Measurements from ENCODE around the gene RADX.
A peak's percentile ranks its signal among the peaks of the same experiment; 100 is the strongest.
"Not testable (repeated sequence)": the region's sequence is repeated elsewhere in the genome, so short reads cannot be mapped to it uniquely, and the experiment has no call there.

The RADX gene, protein sequence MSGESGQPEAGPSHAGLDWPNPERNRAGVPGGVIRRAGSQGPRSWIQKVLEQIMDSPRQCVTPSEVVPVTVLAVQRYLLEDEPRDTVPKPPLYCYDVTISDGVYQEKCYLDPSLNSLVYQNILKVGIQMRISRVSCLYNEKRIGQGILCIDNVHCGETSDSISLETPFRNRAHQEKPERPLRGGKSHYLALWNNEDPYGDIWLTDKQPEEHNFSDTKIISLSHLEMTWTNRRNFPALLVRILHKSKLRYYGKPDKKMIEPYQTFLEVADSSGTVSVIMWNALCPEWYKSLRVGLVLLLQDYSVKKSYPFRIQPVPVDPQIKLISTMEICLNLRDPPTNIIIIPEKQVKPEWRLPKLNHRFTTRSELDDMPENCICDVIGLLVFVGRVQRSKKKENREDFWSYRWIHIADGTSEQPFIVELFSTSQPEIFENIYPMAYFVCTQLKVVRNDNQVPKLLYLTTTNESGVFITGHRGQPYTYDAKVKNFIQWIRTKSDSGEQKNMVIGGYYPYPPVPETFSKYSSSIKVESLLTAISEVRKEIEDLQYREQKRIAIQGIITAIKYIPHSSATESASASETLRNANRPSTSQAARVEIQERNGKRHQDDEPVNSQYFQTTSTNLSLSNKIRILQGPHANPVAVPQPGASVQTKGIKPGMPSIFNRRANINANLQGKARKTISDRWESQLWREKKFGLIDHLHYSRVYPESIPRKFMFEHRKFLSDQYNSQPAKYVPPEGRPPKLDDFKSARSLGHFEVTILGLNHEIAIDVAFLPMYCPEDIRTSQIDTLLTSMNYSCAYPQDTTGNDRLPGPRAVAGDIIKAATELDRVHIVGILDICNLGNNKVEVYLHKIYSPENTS

DNA sequence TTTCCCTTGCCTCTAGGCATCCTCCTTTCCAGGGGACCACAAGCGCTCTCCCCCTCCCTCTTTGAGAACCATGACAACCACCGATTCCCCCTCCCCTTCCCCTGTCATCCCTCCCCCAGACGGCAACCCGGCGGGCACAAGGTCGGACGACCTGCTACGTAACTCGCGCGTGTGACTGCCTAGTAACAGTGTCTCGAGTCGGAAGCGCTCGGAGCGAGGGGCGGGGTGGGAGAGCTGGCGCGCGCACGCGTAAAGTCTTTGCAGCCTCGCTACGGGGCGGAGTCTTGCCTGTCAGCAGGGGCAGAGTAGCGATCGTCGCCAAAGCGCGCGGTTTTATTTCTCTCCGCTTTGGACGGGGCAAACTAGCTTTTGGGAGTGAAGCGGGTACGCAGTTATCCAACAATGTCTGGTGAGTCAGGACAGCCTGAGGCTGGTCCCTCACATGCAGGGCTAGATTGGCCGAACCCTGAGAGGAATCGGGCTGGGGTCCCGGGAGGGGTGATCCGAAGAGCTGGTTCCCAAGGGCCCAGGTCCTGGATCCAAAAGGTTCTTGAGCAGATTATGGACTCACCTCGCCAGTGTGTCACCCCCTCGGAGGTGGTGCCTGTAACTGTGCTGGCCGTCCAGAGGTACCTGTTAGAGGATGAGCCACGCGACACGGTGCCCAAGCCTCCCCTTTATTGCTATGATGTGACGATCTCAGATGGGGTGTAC lies at the start of gene RADX:
RADX (plus strand) TSS at position 300 of the 714 bp plus-strand sequence; CDS start at position 403, 103 bp downstream.
- DNase-seq (ENCODE audit: low read depth), result peak; percentile 8

DNA sequence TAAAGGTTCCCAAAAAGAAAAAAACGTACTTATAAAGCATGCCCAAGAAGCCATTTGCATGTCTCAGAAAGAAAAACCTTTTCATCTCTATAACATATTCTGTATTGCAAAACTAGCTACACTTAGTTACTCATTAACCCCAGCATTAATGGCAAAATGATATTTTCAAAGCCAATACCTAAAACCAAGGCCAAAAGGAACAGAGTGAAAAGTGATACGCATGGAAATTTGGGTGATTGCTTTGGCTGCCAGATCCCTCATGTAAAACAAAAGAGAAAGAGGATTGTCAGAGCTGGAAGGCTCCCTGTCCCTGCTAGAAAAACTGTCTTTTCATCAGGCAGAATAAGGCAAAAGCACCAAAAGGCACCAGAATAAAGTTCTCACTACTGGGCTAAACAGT lies 46.8 kb upstream of the RADX start:
- DNase-seq (ENCODE audit: low read depth), result no peak

DNA sequence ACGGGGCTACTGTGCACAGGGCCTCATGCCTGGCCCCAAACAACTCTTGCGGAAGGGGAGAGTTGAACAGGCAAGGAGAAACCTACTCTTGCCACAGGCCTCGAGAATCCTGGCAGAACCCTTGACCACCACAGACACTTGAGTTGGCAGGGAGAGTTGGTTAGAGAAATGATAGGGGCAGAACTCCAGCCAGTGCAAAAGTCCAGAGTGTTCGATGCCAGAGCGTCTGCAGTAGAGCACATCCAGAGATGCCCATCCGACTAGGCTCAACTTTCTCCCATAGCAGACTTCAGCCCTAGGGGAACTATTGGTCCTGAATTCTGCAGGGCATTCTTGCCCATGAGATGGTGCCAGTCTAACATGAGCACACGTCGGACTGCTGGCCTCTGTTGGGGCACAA lies 45.4 kb upstream of the RADX start:
- DNase-seq (ENCODE audit: low read depth), result no peak

DNA sequence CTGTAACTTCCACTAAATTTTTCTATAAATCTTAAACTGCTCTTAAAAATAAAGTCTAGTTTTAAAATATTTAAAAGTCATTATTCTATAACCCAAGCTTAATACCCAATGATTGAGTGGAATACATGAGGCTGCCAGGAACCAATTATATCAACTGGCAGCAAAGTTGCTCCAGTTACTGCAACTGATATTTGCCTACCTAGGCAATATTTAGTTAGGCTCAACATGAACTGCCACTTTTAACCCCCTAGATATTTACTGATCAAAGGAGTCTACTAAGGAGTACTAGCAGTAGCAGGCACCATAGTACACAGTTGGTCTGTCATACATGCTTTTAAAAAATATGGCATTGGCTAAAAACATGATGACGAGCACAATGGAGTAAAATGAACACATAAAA lies 29.9 kb upstream of the RADX start:
- DNase-seq (ENCODE audit: low read depth), result no peak

DNA sequence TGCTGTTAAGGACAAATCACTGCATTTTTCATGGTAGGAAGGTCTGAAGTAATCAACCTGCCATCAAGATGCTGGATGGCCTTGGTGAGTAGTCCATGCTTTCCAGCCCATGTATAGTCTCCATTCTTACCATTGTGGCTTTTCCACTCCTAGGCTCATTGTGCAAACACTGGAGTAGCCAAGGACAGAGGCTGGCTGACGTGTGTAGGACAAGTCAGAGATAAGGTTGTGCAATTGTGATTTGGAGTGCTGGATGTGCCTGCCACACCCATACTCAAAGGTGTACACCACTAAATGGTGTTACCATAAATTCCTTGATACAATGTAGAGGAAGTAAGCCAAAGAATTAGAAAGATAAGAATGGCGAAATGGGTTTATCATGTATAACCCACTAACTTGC lies 26.3 kb upstream of the RADX start:
- no peak for DNase-seq (ENCODE audit: low read depth)

DNA sequence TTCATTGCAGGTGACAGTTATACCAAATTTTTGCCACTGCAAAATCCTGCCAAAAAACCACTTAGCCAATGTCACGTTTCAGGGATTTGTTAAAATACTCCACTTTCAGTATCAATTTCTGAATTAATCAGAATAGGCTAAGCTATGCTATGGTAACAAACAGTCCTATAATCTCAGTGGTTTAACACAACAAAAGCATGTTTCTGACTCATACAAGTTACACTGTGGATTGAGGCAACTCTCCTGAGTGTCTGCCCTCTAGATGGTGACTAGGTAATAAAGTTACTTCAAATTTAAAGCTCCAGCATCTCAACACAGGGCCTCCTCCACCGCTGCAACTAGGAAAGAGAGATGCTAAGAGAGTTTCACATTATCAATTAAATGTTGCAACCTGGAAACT lies 23.0 kb upstream of the RADX start:
- no peak for DNase-seq (ENCODE audit: low read depth)

DNA sequence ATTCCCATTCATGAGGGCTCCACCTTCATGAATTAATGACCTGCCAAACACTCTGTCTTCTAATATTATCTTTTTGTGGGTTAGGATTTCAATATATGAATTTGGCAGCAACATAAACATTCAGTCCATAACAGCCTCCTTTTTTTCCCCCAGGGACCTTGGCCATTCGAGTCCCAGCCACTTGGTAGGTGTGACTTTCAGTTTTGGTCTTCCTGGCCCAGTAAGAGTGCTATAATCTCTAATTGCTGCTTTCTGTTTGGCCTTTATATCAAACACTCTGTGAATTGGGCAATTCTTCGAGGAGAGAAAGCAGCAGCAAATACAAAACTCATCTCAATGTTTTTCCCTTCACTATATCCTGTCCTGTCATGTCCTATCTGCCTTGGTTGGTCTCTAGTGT lies 12.4 kb upstream of the RADX start:
- no peak for DNase-seq (ENCODE audit: low read depth)

DNA sequence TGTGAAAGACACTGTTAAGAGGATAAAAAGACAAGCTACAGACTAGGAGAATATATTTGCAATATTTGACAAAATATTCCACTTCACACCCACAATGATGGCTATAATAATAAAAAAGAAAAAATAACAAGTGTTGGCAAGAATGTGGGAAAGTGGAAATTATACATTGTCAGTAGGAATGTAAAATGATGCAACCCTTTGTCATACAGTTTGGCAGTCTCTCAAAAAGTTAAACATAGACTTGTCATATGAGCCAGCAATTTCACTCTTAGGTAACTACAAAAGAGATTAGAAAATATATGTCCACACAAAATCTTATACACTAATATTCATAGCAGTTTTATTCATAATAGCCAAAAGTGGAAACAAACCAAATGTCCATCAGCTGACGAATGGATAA lies 5.2 kb upstream of the RADX start:
- no peak for DNase-seq (ENCODE audit: low read depth)

DNA sequence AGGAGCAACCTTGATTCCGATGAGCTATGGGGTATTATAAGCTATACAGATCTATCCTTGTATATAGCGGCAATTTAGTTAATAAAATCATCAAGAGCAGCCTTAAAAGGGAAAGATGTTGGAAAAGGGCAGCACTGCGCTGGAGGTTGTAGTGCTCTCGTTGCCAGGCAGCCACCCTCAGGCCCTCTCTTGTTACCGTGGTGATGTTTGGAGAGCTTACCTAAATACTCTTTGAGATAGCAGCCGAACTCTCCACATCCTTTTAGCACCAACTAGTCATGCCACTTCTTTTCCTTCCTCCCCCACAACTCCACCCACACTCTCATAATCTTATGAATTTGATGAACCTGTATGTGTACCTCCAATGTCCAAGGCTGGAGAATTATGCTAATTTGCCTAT lies 3.8 kb upstream of the RADX start:
- no peak for DNase-seq (ENCODE audit: low read depth)

DNA sequence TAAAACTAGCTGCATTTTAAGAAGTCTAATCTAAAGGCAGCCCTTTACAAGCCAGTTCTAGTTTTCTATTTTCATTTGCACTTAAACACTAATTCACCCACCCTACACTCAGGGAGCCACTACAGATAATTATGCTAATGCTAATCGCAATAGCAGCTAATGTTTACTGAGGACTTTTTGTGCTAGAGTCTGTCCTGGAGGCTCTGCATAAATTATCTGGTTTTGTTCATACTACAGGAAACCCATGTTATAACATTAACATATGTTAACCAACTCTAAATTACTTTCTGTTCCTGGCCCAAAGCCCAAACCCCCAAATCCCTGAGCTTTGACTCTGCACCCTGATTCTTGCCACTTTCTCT lies 480 bp upstream of the RADX start:
- no peak for DNase-seq (ENCODE audit: low read depth)

DNA sequence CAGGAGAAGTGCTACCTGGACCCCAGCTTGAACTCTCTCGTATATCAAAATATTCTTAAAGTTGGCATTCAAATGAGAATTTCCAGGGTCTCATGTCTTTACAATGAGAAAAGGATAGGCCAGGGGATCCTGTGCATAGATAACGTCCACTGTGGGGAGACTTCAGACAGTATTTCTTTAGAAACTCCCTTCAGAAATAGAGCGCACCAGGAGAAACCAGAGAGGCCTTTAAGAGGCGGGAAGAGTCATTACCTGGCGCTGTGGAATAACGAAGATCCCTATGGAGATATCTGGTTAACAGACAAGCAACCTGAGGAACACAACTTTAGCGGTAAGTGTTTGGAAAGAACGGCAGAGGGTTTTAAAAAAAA lies 600 bp downstream of the RADX start:
- no peak for DNase-seq (ENCODE audit: low read depth)

DNA sequence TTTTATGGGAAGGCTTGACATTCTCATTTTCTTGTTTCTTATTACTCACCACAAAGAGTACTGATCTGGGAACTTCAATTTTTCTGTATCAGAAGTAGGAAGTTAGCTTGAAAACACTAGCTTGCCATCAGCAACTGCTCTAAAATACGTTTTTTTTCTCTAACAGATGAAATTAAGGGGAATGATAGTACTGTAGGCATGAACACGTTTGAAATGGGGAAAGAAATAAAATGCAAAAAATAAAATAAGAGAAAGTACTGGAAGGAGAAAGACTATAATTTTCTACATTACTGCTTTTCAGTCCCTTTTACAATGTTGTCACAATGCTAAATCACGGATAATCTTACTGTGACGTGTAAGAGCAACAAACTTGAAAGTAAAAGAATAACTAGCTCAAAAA lies 1.5 kb downstream of the RADX start:
- DNase-seq (ENCODE audit: low read depth), result no peak

DNA sequence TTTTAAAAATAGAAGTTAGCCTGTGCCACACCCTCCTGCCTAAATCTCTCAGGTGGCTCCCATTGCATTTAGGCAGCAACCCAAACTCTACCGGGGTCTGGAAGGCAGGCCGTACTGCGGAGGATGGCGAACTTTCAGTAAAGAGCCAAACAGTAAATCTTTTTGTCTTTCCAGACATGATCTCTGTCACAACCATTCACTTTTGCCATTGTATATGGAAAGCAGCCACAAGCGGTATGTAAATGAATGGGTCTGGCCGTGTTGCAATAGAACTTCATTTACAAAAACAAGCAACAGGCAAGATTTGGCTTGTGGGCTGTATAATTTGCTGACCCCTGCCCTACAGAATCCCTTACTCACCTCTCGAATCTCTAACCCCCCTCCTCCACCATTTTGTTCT lies 3.3 kb downstream of the RADX start:
- DNase-seq (ENCODE audit: low read depth), result no peak

DNA sequence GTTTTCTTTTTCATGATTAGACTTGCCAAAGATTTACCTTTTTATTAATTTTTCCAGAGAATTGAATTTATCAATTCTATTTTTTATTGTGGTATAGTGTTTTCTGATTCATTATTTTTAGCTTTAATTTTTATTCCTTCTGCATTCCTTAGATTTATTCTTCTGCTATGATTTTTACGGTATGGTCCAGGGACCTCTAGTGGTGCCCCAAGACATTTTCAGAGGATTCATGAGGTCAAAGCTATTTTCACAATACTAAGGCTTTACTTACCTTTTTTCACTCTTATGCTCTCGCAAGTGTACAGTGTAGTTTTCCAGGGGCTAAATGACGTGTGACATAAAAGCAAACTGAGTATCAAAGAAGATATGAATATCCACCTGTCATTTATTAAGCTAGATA lies 8.0 kb downstream of the RADX start:
- DNase-seq (ENCODE audit: low read depth), result no peak

DNA sequence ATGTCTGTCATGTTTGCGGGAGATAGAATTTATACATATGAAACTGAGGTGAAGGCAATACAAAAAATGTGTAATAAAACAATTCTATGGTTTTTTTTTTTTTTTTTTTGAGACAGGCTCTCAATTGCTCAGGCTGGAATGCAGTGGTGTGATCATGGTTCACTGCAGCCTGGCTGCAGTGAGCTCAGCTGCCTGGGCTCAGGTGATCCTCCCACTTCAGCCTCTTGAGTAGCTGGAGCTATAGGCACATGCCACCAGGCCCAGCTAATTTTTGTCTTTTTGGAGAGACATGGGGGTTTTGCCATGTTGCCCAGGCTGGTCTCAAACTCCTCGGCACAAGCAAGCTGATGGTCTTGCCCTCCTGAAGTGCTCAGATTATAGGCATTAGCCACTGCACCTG lies 10.1 kb downstream of the RADX start:
- no peak for DNase-seq (ENCODE audit: low read depth)

DNA sequence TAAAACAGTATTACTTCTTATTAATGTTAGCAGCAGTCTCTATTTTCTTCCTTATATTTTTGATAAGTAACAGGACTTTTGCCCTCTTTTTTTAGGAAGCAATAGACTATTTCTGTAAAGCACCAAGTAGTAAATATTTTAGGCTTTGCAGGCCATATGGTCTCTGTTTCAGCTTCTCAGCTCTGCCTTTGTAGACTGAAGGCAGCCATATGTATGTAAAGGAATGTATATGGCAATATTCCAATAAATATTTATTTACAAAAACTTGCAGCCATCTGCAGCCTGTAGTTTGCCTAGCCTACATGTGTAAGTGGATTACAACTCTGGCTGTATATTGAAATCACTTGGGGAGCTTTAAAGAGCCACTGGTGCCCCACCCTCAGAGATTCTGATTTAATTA lies 15.0 kb downstream of the RADX start:
- no peak for DNase-seq (ENCODE audit: low read depth)

DNA sequence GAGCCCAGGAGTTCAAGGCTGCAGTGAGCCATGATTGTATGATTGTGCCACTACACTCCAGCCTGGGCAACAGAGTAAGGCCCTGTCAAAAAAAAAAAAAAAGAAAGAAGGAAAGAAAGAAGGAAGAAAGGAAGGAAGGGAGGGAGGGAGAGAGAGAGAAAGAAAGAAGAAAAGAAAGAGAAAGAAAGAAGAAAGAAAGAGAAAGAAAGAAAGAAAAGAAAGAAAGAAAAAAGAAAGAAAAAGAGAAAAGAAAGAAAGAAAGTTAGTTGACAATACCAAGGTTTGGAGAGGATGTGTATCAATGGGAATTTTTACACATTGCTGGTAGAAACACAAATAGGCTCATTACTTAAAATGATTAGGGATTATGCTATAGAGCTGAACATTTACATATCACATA lies 19.8 kb downstream of the RADX start:
- no peak for DNase-seq (ENCODE audit: low read depth)

DNA sequence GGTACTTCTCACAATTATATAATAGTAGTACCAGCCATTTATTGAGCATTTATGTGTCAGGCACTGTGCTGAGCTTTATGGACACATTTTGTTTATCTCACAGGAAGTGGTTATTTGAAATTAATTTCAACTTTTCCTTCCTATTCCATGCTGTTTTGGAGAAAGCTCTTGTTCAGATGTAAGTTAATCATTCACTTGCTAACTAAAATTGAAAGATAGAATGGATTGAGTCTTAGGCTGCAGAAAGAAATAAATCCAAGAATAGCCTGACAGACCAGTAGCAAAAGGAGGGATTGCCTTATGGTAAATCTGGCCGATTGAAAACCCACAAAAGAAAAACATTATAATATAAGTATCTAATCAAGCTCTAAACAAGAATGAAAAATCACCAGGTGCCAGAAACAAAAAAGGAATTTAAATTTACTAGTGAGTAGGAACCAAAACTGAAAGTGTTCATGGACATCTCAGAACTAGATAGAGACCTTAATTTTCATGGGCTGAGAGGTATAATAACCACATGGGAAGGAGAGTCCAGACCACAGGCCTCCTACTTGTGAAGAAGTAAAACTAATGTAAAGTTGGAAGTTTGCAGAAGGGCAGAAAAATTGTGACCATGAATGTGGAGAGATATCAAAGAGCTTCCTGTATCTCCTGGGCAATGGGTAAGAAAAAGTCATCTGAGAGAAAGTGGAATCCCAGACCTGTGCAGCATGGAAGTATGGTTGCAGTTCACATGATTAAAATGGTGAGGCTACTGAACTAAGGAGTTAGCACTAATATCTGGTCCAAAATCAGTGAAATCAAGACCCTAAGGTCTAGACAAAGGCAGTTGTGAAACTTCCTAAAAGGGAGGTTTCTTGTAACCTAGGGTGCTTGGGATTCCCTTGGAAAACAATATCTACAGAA lies 38.0 kb downstream of the RADX start:
- DNase-seq (ENCODE audit: low read depth), result no peak

DNA sequence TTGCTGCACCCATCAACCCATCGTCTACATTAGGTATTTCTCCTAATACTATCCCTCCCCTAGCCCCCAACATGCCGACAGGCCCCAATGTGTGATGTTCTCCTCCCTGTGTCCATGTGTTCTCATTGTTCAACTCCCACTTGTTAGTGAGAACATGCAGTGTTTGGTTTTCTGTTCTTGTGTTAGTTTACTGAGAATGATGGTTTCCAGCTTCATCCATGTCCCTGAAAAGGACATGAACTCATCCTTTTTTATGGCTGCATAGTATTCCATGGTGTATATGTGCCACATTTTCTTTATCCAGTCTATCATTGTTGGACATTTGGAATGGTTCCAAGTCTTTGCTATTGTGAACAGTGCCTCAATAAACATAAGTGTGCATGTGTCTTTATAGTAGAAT lies 41.8 kb downstream of the RADX start:
- DNase-seq (ENCODE audit: low read depth), result not testable (repeated sequence)

DNA sequence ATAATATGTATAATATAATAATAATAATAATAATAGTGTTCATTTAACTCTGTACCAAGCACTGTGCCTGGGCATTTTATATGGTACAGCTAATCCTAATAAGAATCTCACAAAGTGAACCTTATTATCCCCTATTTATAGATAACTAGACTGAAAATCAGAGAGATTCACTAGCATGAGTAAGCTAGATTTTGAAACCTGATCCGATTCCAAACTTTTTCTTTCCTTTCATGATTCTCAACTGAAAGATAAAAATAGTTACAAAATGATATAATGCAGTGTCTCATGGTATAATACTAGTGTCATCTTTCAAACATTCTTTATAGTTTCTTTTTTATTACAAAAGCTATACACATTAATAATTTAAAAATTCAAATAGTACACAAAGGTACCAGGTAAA lies 58.9 kb downstream of the RADX start:
- DNase-seq (ENCODE audit: low read depth), result no peak

DNA sequence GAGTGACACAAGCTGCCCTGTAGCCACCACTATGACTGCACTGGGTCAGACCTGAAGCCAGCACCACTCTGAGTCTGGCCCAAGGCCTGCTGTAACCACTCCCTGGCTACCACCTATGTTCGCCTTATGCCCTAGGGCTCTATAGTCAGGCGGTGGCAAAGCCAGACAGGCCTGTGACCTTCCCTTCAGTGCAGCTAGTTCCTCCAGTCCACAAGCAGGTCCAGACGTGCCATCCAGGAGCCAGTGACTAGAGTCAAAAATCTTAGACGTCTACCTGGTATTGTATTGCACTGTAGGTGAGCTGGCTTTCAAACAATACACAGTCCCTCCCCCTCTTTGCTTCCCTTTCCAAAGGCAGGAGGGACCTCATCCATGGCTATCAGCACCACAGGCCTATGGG lies 60.7 kb downstream of the RADX start:
- no peak for DNase-seq (ENCODE audit: low read depth)

DNA sequence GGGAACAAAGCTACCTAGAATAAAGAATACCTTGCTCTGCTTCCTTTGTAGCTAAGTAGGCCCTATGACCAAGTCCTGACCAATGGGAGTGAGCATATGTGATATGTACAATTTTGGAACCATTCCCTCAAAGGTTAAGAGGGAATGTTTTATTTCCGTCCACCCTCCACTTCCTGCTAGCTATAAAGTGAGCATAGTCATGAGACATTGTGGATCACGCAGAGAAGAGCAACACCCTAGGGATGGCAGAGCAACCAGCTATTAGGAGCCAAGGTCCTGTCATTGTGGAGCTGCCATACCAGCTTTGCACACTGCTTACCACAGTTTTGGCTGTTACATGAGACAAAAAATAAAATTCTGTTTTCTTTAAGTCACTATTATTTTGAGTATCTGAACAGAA lies 68.9 kb downstream of the RADX start:
- DNase-seq (ENCODE audit: low read depth), result no peak
